B cell (primary cell): Measurements from ENCODE around the gene SMARCA4.

Experiments
- CTCF ChIP-seq: fragments of 200-600 bp; IDR thresholded peaks from one replicate; pipeline ENCODE4 v1.8.0; 2022; ENCODE audit warnings: antibody characterized with exemption, mild to moderate bottlenecking
- EZH2 ChIP-seq: IDR thresholded peaks from 2 replicates; pipeline ENCODE4 v1.6.1; 2012; ENCODE audit warnings: borderline replicate concordance, low read depth, mild to moderate bottlenecking, moderate library complexity, low read length; ENCODE audit not compliant: insufficient read depth, poor library complexity, severe bottlenecking

GRCh38 chr19:11013771-11014170 lies 52.9 kb downstream of the SMARCA4 start:
- TF ChIP-seq CTCF (no peak), EZH2 (no peak)
